IMR-90 (cell line): Measurements from ENCODE around the gene TRPM3. TPM values are rescaled to one million over a fixed set of nuclear protein-coding genes. Genes with fewer than 3 reads are reported as not detected.

ENCODE experiments used
- BHLHE40 ChIP-seq: fragments of 150-350 bp; IDR thresholded peaks from 2 replicates; pipeline ENCODE4 v1.6.1; 2016; ENCODE audit warnings: mild to moderate bottlenecking, low read depth, low read length
- CHD1 ChIP-seq: IDR thresholded peaks from 2 replicates; pipeline ENCODE4 v1.6.1; 2012; ENCODE audit warnings: low read depth, low read length, improper control_type of control experiment
- CTCF ChIP-seq: conservative IDR thresholded peaks from 2 replicates; pipeline ENCODE4 v1.5.1; 2012; ENCODE audit warnings: mild to moderate bottlenecking, low read depth, low read length, improper control_type of control experiment
- NFE2L2 ChIP-seq: fragments of 150-350 bp; IDR thresholded peaks from 2 replicates; pipeline ENCODE4 v1.6.1; 2016; ENCODE audit warnings: low read depth, mild to moderate bottlenecking, low read length
- polyA plus RNA-seq, 3 experiments: library from polyadenylated mRNA; depleted of rRNA; stranded (reverse); fragments of >200 nt; gene quantifications; 2 replicates each; pipeline ENCODE4 v1.2.3, GENCODE V29; 2012; ENCODE audit warnings: low replicate concordance in 1 of 3
- total RNA-seq: library from RNA; depleted of rRNA; stranded (reverse); fragments of >200 nt; gene quantifications from 2 replicates; pipeline ENCODE4 v1.2.3, GENCODE V29; 2012

Gene TRPM3
- total and polyA plus RNA-seq, 2 of the 4 experiments (the other 2 are of a cell fraction): not detected

- no peak for TF ChIP-seq CTCF
- TF ChIP-seq CHD1: no peak
- no peak for TF ChIP-seq BHLHE40
- no peak for TF ChIP-seq NFE2L2
Observed at GRCh38 chr9:70951749-70952727, 169.4 kb downstream of the TRPM3 start (continued).
